Gastrocnemius medialis (tissue), 4 donors: ENCODE results near the gene MRPL32.

Experiments
- POLR2A ChIP-seq, 2 donors: fragments of 450-650 bp; IDR thresholded peaks; one replicate each; pipeline ENCODE4 v1.6.1; 2017; ENCODE audit warnings: antibody characterized with exemption in 2 of 2, mild to moderate bottlenecking in 2 of 2, moderate library complexity in 2 of 2
- TF ChIP-seq, protein P1 (sequence below), 5 experiments: fragments of 450-650 bp in 3 of 5; fragments of 200-600 bp in 2 of 5; sonication (generic) in 2 of 5; IDR thresholded peaks in 4 of 5; conservative IDR thresholded peaks in 1 of 5; 1 replicate in 4 of 5; 2 replicates in 1 of 5; pipeline ENCODE4 v1.5.1; 2016 to 2019; ENCODE audit warnings: antibody characterized with exemption in 5 of 5, mild to moderate bottlenecking in 3 of 5, moderate library complexity in 3 of 5

DNA sequence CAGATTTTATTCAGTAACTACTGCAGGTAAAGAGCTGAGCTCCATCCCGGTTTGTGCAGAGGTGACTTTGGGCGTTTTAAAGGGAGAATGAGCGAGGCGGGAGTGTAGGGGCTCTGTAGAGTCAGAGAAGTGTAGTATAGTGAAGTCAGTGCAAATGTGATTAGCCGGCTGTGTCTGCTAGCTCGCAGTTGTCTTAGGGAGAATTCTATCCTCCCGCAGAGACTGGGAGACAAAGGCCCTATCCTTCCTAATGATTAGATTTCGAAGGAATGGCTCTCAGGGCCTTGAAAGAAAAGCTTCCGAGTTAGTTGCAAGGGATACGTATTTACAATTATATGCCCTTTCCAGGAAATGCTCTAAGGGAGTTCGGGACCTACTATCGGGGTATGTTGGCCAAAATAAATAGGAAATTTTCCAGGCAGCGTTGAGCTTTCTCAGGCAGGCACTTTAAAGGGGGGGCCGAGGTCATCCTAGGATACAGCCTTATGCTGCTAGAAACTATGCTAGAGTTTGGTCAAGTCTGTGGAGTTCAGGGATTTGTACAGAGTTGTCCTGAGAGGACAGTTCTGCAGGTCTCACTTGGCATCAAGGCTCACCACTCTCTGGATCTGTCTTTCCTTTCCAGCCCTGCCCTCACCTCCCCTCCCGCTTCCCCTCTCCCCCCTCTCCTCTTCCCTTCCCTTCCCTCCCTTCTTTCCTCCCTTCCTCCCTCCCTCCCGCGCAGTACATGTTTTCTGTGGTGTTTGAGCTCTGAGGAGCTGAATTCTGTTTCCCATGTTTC, 825 bp downstream of the MRPL32 start:
- TF ChIP-seq POLR2A (IDR thresholded peaks at IDR 0.05), result no peak
- TF ChIP-seq, protein P1, sequence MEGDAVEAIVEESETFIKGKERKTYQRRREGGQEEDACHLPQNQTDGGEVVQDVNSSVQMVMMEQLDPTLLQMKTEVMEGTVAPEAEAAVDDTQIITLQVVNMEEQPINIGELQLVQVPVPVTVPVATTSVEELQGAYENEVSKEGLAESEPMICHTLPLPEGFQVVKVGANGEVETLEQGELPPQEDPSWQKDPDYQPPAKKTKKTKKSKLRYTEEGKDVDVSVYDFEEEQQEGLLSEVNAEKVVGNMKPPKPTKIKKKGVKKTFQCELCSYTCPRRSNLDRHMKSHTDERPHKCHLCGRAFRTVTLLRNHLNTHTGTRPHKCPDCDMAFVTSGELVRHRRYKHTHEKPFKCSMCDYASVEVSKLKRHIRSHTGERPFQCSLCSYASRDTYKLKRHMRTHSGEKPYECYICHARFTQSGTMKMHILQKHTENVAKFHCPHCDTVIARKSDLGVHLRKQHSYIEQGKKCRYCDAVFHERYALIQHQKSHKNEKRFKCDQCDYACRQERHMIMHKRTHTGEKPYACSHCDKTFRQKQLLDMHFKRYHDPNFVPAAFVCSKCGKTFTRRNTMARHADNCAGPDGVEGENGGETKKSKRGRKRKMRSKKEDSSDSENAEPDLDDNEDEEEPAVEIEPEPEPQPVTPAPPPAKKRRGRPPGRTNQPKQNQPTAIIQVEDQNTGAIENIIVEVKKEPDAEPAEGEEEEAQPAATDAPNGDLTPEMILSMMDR (IDR thresholded peaks at IDR 0.05 in 4 of 5, conservative IDR thresholded peaks at IDR 0.05 in 1 of 5), result no peak
